Skeletal muscle tissue (tissue), 4 donors: ENCODE data around the gene MS4A8. TPM values are rescaled to one million over a fixed set of nuclear protein-coding genes. Genes with fewer than 3 reads are reported as not detected.
"Not testable (repeated sequence)": the region's sequence is repeated elsewhere in the genome, so short reads cannot be mapped to it uniquely, and the experiment has no call there.

ENCODE experiments used
- H3K27ac ChIP-seq: one replicate; pipeline ENCODE4 v1.7.0; 2013; ENCODE audit warnings: mild to moderate bottlenecking, low read depth, low read length, inconsistent platforms
- H3K27me3 ChIP-seq, 3 donors: one replicate each; pipeline ENCODE4 v1.7.0; 2013; ENCODE audit warnings: low read length in 3 of 3; ENCODE audit not compliant: control insufficient read depth in 3 of 3, insufficient read depth in 3 of 3
- H3K36me3 ChIP-seq, 3 donors: one replicate each; pipeline ENCODE4 v1.7.0; 2013; ENCODE audit warnings: low read length in 3 of 3; ENCODE audit not compliant: control insufficient read depth in 3 of 3, insufficient read depth in 3 of 3
- H3K4me1 ChIP-seq, 3 donors: one replicate each; pipeline ENCODE4 v1.7.0; 2013; ENCODE audit warnings: low read length in 3 of 3, mild to moderate bottlenecking in 3 of 3; ENCODE audit not compliant: control insufficient read depth in 3 of 3, insufficient read depth in 3 of 3
- H3K4me3 ChIP-seq, 3 donors: one replicate each; pipeline ENCODE4 v1.7.0; 2013; ENCODE audit warnings: low read length in 3 of 3
- H3K9ac ChIP-seq, 3 donors: one replicate each; pipeline ENCODE4 v1.7.0; 2013; ENCODE audit warnings: low read length in 3 of 3, mild to moderate bottlenecking in 3 of 3, moderate library complexity in 2 of 3, low read depth in 1 of 3
- H3K9me3 ChIP-seq, 3 donors: one replicate each; pipeline ENCODE4 v1.7.0; 2013; ENCODE audit warnings: low read length in 3 of 3; ENCODE audit not compliant: control insufficient read depth in 3 of 3
- total RNA-seq: library from RNA; depleted of rRNA; stranded (reverse); fragments of >200 nt; gene quantifications from one replicate; pipeline ENCODE4 v1.2.3, GENCODE V29; 2014
- donor health status: Osteomylitis.

The MS4A8 gene
- total RNA-seq, 1 donor from 2014 or later: 3.7 TPM

- H3K9me3 ChIP-seq, H3K27ac ChIP-seq, H3K36me3 ChIP-seq, H3K4me3 ChIP-seq, H3K9ac ChIP-seq, H3K4me1 ChIP-seq, H3K27me3 ChIP-seq: not testable (repeated sequence)
Measured at GRCh38 chr11:60759438-60760225, 60.2 kb downstream of the MS4A8 start.

DNA sequence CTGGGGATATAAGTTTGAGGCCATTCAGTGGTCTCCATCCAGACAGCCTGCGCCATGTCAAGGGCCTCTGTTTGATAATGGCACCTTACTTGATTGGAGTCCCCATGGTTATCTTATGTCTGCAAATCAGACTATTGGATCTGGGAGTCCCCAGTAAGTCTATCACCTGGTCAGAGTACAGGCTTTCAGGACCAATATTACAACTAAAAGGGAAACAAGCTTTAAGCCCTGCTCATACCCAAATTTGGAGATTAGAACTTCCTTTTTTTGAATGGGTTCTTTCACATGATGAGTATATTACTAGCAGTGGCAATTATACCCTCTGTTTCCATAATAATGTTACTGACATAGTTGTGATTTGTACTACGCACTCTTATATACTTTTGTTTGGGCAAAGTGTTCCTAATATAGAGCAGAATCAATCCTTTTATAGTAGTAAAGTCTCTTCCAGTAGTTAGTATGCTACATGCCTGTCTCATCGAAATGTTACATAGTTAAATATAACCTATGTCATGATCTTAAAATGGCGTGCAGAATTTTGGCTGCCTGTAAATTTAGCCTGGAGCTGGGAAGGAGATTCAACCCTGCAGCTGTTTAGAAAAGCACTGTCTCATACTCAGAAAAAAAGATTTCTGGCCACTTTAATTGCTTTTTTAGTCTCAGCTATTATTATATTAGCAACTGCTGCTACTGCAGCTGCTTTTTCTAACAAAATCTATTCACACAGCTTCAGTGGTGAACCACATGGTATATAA, 62.2 kb downstream of the MS4A8 start:
- H3K27ac ChIP-seq: no peak overlapping the region
- no peak overlapping the region for H3K4me3 ChIP-seq
- peaks cover 6 to 13% (median 10%) of the 10 kb centered on the region in 3 donors for H3K27me3 ChIP-seq
- no peaks in the 10 kb centered on the region for H3K9me3 ChIP-seq
- no peaks in the 10 kb centered on the region for H3K36me3 ChIP-seq
- H3K4me1 ChIP-seq: peaks cover 0 to 2% (median 0%) of the 10 kb centered on the region in 3 donors
- H3K9ac ChIP-seq: no peak overlapping the region

- no peak overlapping the region for H3K27ac ChIP-seq
- no peak overlapping the region for H3K4me3 ChIP-seq
- H3K36me3 ChIP-seq: no peaks in the 10 kb centered on the region
- no peaks in the 10 kb centered on the region for H3K9me3 ChIP-seq
- no peak overlapping the region for H3K9ac ChIP-seq
- peaks cover 12 to 16% (median 14%) of the 10 kb centered on the region in 3 donors for H3K27me3 ChIP-seq
- H3K4me1 ChIP-seq: peaks cover 0 to 2% (median 0%) of the 10 kb centered on the region in 3 donors
Measured at GRCh38 chr11:60762851-60763691, 63.7 kb downstream of the MS4A8 start.

DNA sequence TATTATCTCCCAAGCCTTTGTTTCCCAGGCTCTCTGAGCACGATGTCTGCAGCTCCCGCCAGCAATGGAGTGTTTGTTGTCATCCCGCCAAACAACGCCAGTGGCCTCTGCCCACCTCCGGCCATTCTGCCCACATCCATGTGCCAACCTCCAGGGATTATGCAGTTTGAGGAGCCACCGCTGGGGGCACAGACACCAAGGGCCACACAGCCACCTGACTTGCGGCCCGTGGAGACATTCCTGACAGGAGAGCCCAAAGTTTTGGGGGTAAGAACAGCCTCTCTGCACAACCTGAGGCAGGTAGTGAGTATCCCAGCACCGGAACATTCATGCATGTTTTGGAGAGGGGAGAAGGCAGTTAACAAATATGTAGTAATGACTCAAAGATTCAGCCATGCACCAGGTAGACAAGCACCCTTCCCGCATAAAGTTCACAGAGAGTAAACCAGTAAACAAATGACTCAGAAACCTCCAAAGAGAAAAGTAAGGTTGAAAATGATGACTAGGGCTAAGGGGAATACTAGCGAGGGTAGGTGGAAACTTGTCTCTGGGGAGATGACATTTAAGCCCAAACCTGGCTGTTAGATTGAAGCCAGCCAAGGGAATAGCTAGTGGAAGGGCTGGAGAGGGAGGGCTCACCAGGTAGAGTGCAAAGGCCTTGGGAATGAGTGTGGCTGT, 64.4 kb downstream of the MS4A8 start:
- no peak overlapping the region for H3K4me3 ChIP-seq
- H3K27ac ChIP-seq: no peak overlapping the region
- no peaks in the 10 kb centered on the region for H3K9me3 ChIP-seq
- no peak overlapping the region for H3K9ac ChIP-seq
- peaks cover 12 to 20% (median 14%) of the 10 kb centered on the region in 3 donors for H3K27me3 ChIP-seq
- H3K36me3 ChIP-seq: no peaks in the 10 kb centered on the region
- H3K4me1 ChIP-seq: peaks cover 0 to 2% (median 0%) of the 10 kb centered on the region in 3 donors

DNA sequence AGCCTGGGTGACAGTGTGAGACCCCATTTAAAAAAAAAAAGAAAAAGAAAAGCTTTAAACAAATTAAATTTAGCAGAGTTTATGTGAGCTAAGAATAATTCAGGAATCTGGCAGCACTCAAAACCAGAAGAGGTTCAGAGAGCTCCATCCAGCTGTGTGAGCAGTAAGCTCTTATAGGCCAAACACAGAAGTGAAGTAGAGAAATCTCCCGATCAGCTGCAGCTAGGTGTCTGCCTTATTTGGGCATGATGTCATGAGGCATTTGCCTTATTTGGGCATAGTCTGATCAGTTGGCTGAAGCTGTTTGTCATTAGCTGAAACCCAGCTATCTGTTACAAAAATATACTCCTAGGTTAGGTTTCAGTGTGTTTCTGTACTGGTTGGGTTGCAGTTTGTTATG, 65.5 kb downstream of the MS4A8 start:
- Histone ChIP-seq H3K27ac (no peak overlapping the region), H3K27me3 (peaks cover 12 to 22% (median 14%) of the 10 kb centered on the region in 3 donors), H3K4me3 (no peak overlapping the region), H3K4me1 (peaks cover 0 to 2% (median 0%) of the 10 kb centered on the region in 3 donors), H3K36me3 (no peaks in the 10 kb centered on the region), H3K9me3 (no peaks in the 10 kb centered on the region), H3K9ac (no peak overlapping the region)

- H3K27me3 ChIP-seq: peaks cover 12 to 22% (median 14%) of the 10 kb centered on the region in 3 donors
- H3K36me3 ChIP-seq: no peaks in the 10 kb centered on the region
- no peaks in the 10 kb centered on the region for H3K9me3 ChIP-seq
- no peak overlapping the region for H3K4me3 ChIP-seq
- H3K27ac ChIP-seq: no peak overlapping the region
- H3K4me1 ChIP-seq: peaks cover 0 to 2% (median 0%) of the 10 kb centered on the region in 3 donors
- H3K9ac ChIP-seq: no peak overlapping the region
Measured at GRCh38 chr11:60765355-60765754, 65.9 kb downstream of the MS4A8 start.

Other genes with a start within 250 kb of the MS4A8 start
- gene MS4A1, start 243.8 kb upstream of the MS4A8 start, total RNA-seq: 1.6 TPM
- not detected for gene MS4A12, start 206.8 kb upstream of the MS4A8 start, total RNA-seq
- not detected for gene MS4A13, start 184.2 kb upstream of the MS4A8 start, total RNA-seq
- gene MS4A18, start 25.1 kb downstream of the MS4A8 start, total RNA-seq: not detected
- gene MS4A15, start 57.3 kb downstream of the MS4A8 start, total RNA-seq: not detected
- not detected for gene MS4A10, start 85.7 kb downstream of the MS4A8 start, total RNA-seq
- gene CCDC86, start 142.5 kb downstream of the MS4A8 start, total RNA-seq: 4.7 TPM
- 0.52 TPM for gene PTGDR2, start 156.3 kb downstream of the MS4A8 start, total RNA-seq
- gene ZP1, start 167.9 kb downstream of the MS4A8 start, total RNA-seq: not detected
- 27.7 TPM for gene PRPF19, start 207.0 kb downstream of the MS4A8 start, total RNA-seq
- gene TMEM109, start 214.5 kb downstream of the MS4A8 start, total RNA-seq: 45.4 TPM
- gene TMEM132A, start 224.8 kb downstream of the MS4A8 start, total RNA-seq: 14.6 TPM